HG02678 (cell line): ENCODE results near the gene CCR6.
"Not testable (repeated sequence)": the region's sequence is repeated elsewhere in the genome, so short reads cannot be mapped to it uniquely, and the experiment has no call there.

ENCODE experiments used
- ATAC-seq: cut with Tn5 transposase; IDR thresholded peaks from one replicate; pipeline ENCODE4 v1.9.1; 2021; ENCODE audit warnings: mild to moderate bottlenecking, moderate library complexity; ENCODE audit not compliant: unreplicated experiment

The CCR6 gene

GRCh38 chr6:167165858-167166471 lies 43.1 kb downstream of the CCR6 start:
- no peak for ATAC-seq

GRCh38 chr6:167167699-167168098 lies 44.8 kb downstream of the CCR6 start:
- not testable (repeated sequence) for ATAC-seq

GRCh38 chr6:167168296-167168695 lies 45.4 kb downstream of the CCR6 start:
- not testable (repeated sequence) for ATAC-seq

- not testable (repeated sequence) for ATAC-seq
Observed at GRCh38 chr6:167169867-167170266, 47.0 kb downstream of the CCR6 start.

GRCh38 chr6:167171300-167171699 lies 48.4 kb downstream of the CCR6 start:
- not testable (repeated sequence) for ATAC-seq

- not testable (repeated sequence) for ATAC-seq
Observed at GRCh38 chr6:167172011-167172410, 49.1 kb downstream of the CCR6 start.

GRCh38 chr6:167177271-167177670 lies 54.4 kb downstream of the CCR6 start:
- not testable (repeated sequence) for ATAC-seq

GRCh38 chr6:167178896-167179655 lies 56.2 kb downstream of the CCR6 start:
- ATAC-seq, result not testable (repeated sequence)

GRCh38 chr6:167180086-167180485 lies 57.2 kb downstream of the CCR6 start:
- not testable (repeated sequence) for ATAC-seq

GRCh38 chr6:167181351-167181750 lies 58.5 kb downstream of the CCR6 start:
- ATAC-seq, result not testable (repeated sequence)

- ATAC-seq, result not testable (repeated sequence)
Observed at GRCh38 chr6:167182913-167183314, 60.0 kb downstream of the CCR6 start.

GRCh38 chr6:167185101-167185500 lies 62.2 kb downstream of the CCR6 start:
- ATAC-seq, result not testable (repeated sequence)

- not testable (repeated sequence) for ATAC-seq
Observed at GRCh38 chr6:167187275-167187674, 64.4 kb downstream of the CCR6 start.
